Heart right ventricle (tissue), 16 donors: ENCODE data around the gene SYK. TPM values are rescaled to one million over a fixed set of nuclear protein-coding genes. Genes with fewer than 3 reads are reported as not detected.

Experiments used
- ATAC-seq, 8 donors: fragments of 200-7000 bp; cut with Tn5 transposase; one replicate each; pipeline ENCODE4 v1.9.1; 2020; ENCODE audit warnings: mild to moderate bottlenecking in 8 of 8, moderate library complexity in 8 of 8, moderate number of reproducible peaks in 1 of 8
- DNase-seq, 2 donors: peaks; one replicate each; pipeline ENCODE4 v3.0.0-alpha.2; 2020
- H3K27ac ChIP-seq, 10 donors: fragments of 200-600 bp; sonication (generic) in 2 of 10; one replicate each; pipeline versions ENCODE4 v1.5.0 to v1.8.0; 2020 to 2022; ENCODE audit warnings: mild to moderate bottlenecking in 3 of 10
- H3K27me3 ChIP-seq, 7 donors: fragments of 200-600 bp; one replicate each; pipeline ENCODE4 v1.8.0; 2021 to 2022; ENCODE audit warnings: mild to moderate bottlenecking in 2 of 7
- H3K36me3 ChIP-seq, 9 donors: fragments of 200-600 bp; sonication (generic) in 1 of 9; one replicate each; pipeline versions ENCODE4 v1.5.0 to v1.8.0; 2020 to 2022; ENCODE audit warnings: mild to moderate bottlenecking in 2 of 9
- H3K4me1 ChIP-seq, 9 donors: fragments of 200-600 bp; sonication (generic) in 1 of 9; one replicate each; pipeline versions ENCODE4 v1.5.0 to v1.8.0; 2020 to 2022; ENCODE audit warnings: mild to moderate bottlenecking in 4 of 9
- H3K4me3 ChIP-seq, 10 donors: fragments of 200-600 bp; sonication (generic) in 2 of 10; one replicate each; pipeline versions ENCODE4 v1.5.0 to v1.8.0; 2020 to 2022; ENCODE audit warnings: mild to moderate bottlenecking in 7 of 10, moderate library complexity in 2 of 10
- H3K9me3 ChIP-seq, 11 donors: fragments of 200-600 bp in 10 of 11; sonication (generic) in 2 of 11; one replicate each; pipeline versions ENCODE4 v1.5.0 to v1.8.0; 2013 to 2022; ENCODE audit warnings: mild to moderate bottlenecking in 2 of 11, control low read depth in 1 of 11, moderate library complexity in 1 of 11
- WGBS, 2 donors: extraction: QIAGEN DNeasy Blood & Tissue Kit; methylation state at CpG; one replicate each; pipeline ENCODE4 v1.1.7; 2013; ENCODE audit warnings: inconsistent platforms in 1 of 2; 5-methylcytosine and 5-hydroxymethylcytosine counted together
- intact Hi-C, 10 donors: fragments of 100-400 bp; cut with DNase I; formaldehyde crosslinking; loops; one replicate each; pipeline versions ENCODE4 v1.11.1 to v1.14.2; 2022
- polyA plus RNA-seq, 2 donors: library from polyadenylated mRNA; stranded (reverse); fragments of 200-250 nt; gene quantifications; one replicate each; pipeline ENCODE4 v1.2.3, GENCODE V29; 2013
- total RNA-seq, 10 donors: library from RNA; stranded (reverse); fragmentation: NEBNext Ultra II Directional in 3 of 10; extraction: Animal tissue kit (Norgen Biotek cat#: 25700) in 3 of 10; gene quantifications; one replicate each; pipeline versions ENCODE4 v1.2.1 to v1.2.4, GENCODE V29; 2021 to 2023
- TF ChIP-seq, protein P1 (sequence below), 9 donors: fragments of 200-600 bp; sonication (generic) in 2 of 9; IDR thresholded peaks; one replicate each; pipeline versions ENCODE4 v1.5.0 to v1.8.0; 2021 to 2022; ENCODE audit warnings: antibody characterized with exemption in 9 of 9, mild to moderate bottlenecking in 5 of 9, moderate library complexity in 1 of 9
- donor health status: Arrhythmogenic right ventricular cardiomyopathy.
- donor health status: ischemic (EF 13 %, LVEDD 7.1; RV severe dilation, severe dysfunction).
- donor health status: healthy with polysubstance abuse.
- donor health status: DM: no; HTN: yes; CAD: no.
- donor health status: DM: no; HTN: no; CAD: no.
- donor health status: ischemic (EF 25% LVEDD 6.9; RV normal size, moderate dysfunction).
- donor health status: ischemic (EF 25% LVEDD 5.7; RV mildly dilated, moderate dysfunction).
- donor health status: healthy.
- donor health status: DM: yes; HTN: yes; CAD: no.
- donor health status: Ischemic cardiomyopathy.
- donor health status: ischemic (EF 35%, LVEDD 5.7; RV mildly dilated, moderate dysfunction).
- donor health status: nonischemic (EF 11% LVEDD 7.7; RV severe dilation, severe dysfunction).
- donor health status: DM: yes; HTN: yes; CAD: no.
- donor health status: PGD.
- donor health status: ischemic (EF 29% LVEDD 5.4; RV normal size, mild dysfunction).
- donor health status: nonischemic (EF 23%, LVEDD 6.1; RV moderate dilation, normal function).

The SYK gene
- total and polyA plus RNA-seq, 12 donors: 0.96 to 26.1 (median 2.3) TPM

DNA sequence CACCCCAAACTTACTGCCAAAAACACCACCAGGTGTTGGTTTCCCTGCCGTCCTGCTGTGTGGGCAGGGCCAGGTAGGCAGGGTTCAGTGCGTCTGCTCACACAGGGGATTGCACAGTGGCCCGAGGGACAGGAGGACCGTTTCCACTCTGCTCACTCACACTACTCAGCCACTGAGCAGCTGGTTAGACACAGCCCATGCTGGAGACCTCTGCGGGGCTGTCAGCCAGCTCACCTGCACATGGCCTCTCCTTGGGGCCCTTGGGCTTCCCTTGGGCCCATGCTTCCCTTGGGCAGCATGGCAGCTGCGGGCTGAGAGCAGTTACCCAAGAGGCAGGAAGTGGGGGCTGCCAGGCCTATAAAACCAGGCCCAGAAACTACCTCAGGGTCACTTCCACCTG is 79.0 kb downstream of the SYK start:
- Histone ChIP-seq H3K4me3 (no peak overlapping the region), H3K36me3 (peaks cover 0 to 84% (median 0%) of the 10 kb centered on the region in 9 donors), H3K4me1 (no peaks in the 10 kb centered on the region), H3K27ac (no peak overlapping the region), H3K27me3 (peaks cover 0 to 3% (median 0%) of the 10 kb centered on the region in 7 donors), H3K9me3 (peaks cover 0 to 9% (median 7%) of the 10 kb centered on the region in 11 donors)
- ATAC-seq: no peak
- no peak for DNase-seq
- intact Hi-C loops: no loop called here
- 85 to 87% methylated on average over 6 of the region's 6 CpGs for WGBS, 2 donors
- TF ChIP-seq, protein P1, sequence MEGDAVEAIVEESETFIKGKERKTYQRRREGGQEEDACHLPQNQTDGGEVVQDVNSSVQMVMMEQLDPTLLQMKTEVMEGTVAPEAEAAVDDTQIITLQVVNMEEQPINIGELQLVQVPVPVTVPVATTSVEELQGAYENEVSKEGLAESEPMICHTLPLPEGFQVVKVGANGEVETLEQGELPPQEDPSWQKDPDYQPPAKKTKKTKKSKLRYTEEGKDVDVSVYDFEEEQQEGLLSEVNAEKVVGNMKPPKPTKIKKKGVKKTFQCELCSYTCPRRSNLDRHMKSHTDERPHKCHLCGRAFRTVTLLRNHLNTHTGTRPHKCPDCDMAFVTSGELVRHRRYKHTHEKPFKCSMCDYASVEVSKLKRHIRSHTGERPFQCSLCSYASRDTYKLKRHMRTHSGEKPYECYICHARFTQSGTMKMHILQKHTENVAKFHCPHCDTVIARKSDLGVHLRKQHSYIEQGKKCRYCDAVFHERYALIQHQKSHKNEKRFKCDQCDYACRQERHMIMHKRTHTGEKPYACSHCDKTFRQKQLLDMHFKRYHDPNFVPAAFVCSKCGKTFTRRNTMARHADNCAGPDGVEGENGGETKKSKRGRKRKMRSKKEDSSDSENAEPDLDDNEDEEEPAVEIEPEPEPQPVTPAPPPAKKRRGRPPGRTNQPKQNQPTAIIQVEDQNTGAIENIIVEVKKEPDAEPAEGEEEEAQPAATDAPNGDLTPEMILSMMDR (IDR thresholded peaks at IDR 0.05): no peak

DNA sequence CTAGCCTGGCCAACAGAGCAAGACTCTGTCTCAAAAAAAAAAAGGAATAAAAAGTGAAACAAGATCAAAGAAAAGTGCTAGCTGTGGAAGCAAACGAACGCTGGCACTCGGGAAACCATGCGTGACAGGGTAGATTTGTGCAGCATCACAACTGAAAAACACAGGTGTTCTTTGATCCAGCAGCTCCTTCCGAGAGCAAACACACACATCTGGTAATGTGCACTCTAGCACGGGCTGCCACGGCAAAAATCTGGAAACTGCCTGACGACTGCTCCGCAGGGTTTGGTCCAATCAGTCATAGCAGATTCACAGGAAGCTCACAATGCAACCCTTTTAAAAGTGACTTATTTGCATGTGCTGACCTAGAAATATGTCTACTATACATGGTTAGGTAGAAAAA is 80.0 kb downstream of the SYK start:
- Histone ChIP-seq H3K27ac (no peak overlapping the region), H3K4me3 (no peak overlapping the region), H3K9me3 (peaks cover 0 to 18% (median 11%) of the 10 kb centered on the region in 11 donors), H3K27me3 (peaks cover 0 to 3% (median 0%) of the 10 kb centered on the region in 7 donors), H3K36me3 (peaks cover 0 to 82% (median 0%) of the 10 kb centered on the region in 9 donors), H3K4me1 (no peaks in the 10 kb centered on the region)
- TF ChIP-seq, protein P1 (IDR thresholded peaks at IDR 0.05): no peak
- 89 to 90% methylated on average over 9 of the region's 9 CpGs for WGBS, 2 donors
- ATAC-seq (no peak), DNase-seq (no peak)
- intact Hi-C loops: no loop called here

DNA sequence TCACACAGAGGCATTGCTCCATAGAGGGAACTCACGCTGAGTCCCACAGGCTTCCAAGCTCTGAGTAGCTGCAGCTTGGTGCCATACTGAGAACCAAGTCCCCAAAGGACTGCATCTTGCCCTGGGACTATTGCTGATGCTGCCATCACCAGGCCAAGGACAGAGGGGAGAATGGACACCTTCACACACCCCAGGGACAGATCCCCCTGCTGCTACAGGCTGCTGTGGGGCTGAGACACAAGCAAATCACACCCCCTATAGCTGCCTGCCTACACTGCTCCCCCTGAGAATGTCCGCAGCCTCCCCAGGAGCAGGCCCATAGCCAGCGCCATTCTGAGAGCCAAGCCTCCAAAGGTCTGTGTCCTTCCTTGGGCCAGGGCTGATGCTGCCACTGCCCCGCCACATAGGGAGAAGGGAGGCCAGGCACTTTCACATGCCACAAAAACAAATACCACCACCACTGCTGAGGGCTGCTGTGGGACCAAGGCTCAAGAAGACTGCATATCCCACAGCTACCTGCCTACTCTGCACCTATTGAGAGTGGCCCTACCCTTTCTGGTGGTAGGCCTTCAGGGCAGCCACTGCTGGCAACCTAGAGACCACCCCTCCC is 81.5 kb downstream of the SYK start:
- intact Hi-C loops: no loop called here
- Histone ChIP-seq H3K4me1 (no peaks in the 10 kb centered on the region), H3K27ac (no peak overlapping the region), H3K27me3 (peaks cover 0 to 3% (median 0%) of the 10 kb centered on the region in 7 donors), H3K4me3 (no peak overlapping the region), H3K36me3 (peaks cover 0 to 82% (median 0%) of the 10 kb centered on the region in 9 donors), H3K9me3 (peaks cover 0 to 18% (median 11%) of the 10 kb centered on the region in 11 donors)
- DNase-seq: no peak
- WGBS, 2 donors: 95 to 97% methylated on average over 4 of the region's 4 CpGs
- TF ChIP-seq, protein P1 (IDR thresholded peaks at IDR 0.05): no peak
- ATAC-seq: no peak

- peaks cover 0 to 82% (median 0%) of the 10 kb centered on the region in 9 donors for H3K36me3 ChIP-seq
- no peak for ATAC-seq
- WGBS, 2 donors: 99 to 100% methylated on average over 2 of the region's 2 CpGs
These were observed 82.0 kb downstream of the SYK start for GRCh38 chr9:90883661-90884060.

More at GRCh38 chr9:90883661-90884060, 82.0 kb downstream of the SYK start:
- TF ChIP-seq, protein P1 (IDR thresholded peaks at IDR 0.05): no peak
- peaks cover 0 to 2% (median 0%) of the 10 kb centered on the region in 7 donors for H3K27me3 ChIP-seq
- no peak for DNase-seq
- H3K9me3 ChIP-seq: peaks cover 0 to 18% (median 11%) of the 10 kb centered on the region in 11 donors
- H3K4me3 ChIP-seq: no peak overlapping the region
- no peak overlapping the region for H3K27ac ChIP-seq
- no peaks in the 10 kb centered on the region for H3K4me1 ChIP-seq
- intact Hi-C loops: no loop called here
